HL-60 (cell line): Measurements from ENCODE around the gene HAVCR1.

Source experiments
- CTCF ChIP-seq: IDR thresholded peaks from one replicate; pipeline ENCODE4 v1.5.1; 2011; ENCODE audit warnings: low read length, control low read depth, inconsistent platforms; ENCODE audit not compliant: insufficient read depth
- GABPA ChIP-seq: IDR thresholded peaks from 2 replicates; pipeline ENCODE4 v1.6.1; 2012; ENCODE audit warnings: low read depth
- POLR2AphosphoS5 ChIP-seq: IDR thresholded peaks from 2 replicates; pipeline ENCODE4 v1.6.1; 2012; ENCODE audit warnings: low read depth
- REST ChIP-seq: IDR thresholded peaks from 2 replicates; pipeline ENCODE4 v1.6.1; 2012; ENCODE audit warnings: low read depth; ENCODE audit not compliant: insufficient replicate concordance

- TF ChIP-seq CTCF, result no peak
- no peak for TF ChIP-seq REST
- no peak for TF ChIP-seq POLR2AphosphoS5
- TF ChIP-seq GABPA, result no peak
Observed at GRCh38 chr5:157045601-157046000, 13.3 kb downstream of the HAVCR1 start.
